GM18526 (cell line): Measurements from ENCODE around the gene C16orf95.

Source experiments
- POLR2A ChIP-seq: IDR thresholded peaks from 3 replicates; pipeline ENCODE4 v1.6.1; 2011; ENCODE audit not compliant: insufficient read length; ENCODE audit errors: extremely low read depth

C16orf95 gene

DNA sequence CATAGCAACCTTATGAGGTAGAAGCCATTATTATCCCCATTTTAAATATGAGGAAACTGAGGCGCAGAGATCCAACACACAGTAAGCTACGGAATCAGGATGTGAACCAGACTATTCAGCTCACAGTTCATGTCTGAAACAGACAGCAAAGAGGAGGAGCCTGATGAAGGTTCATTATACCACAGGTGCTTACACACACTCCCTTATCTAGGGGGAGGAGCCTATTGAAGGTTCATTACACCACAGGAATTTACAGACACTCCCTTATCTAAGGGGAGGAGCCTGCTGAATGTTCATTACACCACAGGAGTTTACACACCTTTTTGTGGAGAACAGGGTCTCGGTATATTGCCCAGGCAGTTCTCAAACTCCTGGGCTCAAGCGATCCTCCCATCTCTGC is 21.9 kb downstream of the C16orf95 start:
- TF ChIP-seq POLR2A: no peak

DNA sequence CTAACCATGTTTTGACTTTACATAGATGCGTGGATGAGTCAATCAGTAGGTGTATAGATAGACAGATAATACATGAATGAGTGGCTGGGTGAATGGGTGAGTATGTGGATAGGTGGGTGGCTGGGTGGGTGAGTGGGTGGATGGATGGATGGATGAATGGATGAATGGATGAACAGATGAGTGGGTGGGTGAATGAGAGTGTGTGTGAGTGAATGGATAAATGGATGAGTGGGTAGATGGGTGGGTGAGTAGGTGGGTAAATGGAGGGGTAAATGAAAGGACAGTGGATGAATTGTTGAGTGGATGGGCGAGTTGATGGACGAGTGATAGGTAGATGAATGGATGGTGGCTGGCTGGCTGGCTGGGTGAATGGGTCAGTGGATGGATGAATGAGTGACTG is 23.2 kb downstream of the C16orf95 start:
- no peak for TF ChIP-seq POLR2A

DNA sequence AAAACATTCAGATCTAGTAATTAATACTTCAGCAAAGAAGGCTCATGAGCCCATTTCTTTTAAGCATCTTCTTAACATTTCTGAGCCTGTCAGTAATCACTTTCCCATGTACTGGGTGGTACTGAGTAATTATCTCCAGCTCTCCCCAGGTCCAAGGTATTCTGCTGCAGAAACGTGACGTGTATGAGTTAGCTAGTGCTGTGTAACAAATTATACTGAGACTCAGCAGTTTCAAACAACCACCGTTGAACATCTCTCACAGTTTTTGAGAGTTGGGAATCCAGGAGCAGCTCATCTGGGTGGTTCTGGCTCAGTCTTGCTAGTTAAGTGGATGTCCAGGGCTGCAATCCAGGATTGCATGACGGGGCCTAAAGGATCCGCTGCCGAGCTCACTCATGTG is 25.2 kb downstream of the C16orf95 start:
- TF ChIP-seq POLR2A: no peak

DNA sequence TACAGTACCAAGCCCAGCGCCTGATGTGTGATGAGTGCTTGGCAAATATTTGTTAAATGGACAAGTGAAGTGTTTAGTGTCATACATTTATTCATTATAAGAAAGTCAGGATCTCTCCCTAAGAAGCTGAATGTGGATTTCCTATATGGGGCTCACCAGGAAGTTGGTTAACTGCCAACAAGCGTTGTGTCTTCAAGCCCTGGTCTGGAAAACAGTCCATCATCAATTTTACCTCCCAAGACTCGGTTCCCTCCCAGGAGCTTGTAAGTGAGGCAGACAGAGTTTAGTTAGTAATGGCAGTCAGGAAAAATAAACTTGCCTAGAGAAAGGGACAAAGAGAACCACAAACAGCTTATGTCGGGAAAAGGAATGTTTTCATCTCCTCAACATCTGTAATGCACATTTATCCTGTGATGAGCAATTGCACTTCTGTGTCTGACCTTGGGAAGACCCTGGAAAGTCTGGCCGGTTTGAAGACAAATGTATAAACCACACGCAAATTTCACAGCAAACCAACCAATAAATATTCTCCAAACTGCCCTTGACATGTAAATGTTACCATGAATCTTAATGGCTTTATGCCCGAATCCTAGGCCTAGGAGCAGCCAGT is 28.3 kb downstream of the C16orf95 start:
- TF ChIP-seq POLR2A: no peak

DNA sequence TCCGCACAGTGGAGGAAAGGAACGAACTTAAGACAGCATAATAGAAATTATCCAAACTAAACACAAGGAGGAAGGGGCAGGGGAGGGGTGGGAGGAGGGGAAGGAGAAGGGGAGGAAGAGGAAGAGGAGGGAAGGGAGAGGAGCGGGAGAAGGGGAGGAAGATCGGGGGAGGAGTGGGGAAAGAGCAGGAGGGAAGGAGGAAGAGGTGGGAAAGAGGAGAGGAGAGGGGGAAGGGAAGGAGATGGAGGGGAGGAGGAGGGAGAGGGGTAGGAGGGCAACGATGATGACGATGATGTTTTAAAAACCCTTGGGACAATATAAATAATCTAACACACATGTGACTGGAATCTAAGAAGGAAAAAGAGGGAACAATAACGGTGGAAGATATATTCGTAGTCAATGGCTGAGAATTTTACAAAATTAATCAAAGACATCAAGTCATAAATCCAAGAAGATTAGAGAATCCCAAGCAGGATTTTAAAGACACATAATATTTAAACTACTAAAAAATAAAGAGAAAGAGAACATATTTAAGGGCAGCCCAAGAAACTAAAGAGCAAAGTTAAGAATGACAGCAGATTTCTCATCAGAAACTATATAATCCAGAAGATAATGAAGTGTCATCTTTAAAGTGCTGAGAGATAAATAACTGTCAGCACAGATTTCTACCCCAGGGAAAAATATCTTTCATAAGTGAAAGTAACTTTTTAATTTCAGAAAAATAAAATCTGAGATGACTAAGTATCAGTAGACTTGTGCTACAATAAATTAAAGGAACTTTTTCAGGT is 30.2 kb downstream of the C16orf95 start:
- TF ChIP-seq POLR2A: no peak

DNA sequence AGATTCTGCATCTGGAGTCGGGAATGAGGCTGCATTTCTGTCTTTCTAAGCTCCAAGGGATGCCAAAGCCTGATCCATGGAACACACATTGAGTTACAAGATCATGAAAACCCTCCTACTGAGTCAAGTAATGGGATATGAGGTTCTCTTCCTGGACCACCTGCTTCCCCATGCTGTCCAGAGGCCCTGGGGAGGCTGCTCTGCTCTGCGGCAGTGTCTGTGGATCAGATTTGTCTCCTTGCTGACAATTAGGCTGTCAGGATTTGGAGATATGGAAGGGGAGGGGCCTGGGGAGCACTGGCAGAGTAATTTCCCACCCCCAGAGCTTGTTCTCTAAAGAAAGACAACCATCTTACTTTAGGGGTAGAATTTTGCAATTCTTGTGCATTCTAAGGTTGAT is 33.0 kb downstream of the C16orf95 start:
- no peak for TF ChIP-seq POLR2A

DNA sequence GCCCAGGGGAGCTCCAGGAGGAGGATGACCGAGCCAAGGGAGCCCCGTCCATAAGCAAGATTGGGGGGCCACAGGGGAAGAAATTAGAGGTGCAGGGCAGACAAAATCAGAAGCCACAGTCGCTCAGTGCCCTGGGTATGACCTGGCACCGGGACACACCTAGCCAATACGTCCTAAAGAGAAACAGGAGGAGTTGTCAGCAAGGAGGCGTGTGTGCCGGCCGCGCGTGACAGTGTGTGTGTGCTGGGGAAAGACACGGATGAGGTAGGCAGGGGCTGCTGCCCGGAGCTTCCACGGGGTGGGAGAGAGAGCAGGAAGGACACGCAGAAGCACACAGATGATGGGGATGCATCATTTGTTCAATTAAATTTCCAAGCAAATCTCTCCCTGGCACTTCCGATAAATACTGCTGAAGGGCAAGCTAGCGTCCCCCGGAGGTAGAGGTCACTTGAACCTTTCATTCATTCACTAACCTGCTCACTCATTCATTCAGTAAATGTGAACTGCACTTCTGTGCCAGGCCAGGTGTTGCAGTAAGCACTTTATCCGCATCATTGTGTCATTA is 38.0 kb downstream of the C16orf95 start:
- no peak for TF ChIP-seq POLR2A

DNA sequence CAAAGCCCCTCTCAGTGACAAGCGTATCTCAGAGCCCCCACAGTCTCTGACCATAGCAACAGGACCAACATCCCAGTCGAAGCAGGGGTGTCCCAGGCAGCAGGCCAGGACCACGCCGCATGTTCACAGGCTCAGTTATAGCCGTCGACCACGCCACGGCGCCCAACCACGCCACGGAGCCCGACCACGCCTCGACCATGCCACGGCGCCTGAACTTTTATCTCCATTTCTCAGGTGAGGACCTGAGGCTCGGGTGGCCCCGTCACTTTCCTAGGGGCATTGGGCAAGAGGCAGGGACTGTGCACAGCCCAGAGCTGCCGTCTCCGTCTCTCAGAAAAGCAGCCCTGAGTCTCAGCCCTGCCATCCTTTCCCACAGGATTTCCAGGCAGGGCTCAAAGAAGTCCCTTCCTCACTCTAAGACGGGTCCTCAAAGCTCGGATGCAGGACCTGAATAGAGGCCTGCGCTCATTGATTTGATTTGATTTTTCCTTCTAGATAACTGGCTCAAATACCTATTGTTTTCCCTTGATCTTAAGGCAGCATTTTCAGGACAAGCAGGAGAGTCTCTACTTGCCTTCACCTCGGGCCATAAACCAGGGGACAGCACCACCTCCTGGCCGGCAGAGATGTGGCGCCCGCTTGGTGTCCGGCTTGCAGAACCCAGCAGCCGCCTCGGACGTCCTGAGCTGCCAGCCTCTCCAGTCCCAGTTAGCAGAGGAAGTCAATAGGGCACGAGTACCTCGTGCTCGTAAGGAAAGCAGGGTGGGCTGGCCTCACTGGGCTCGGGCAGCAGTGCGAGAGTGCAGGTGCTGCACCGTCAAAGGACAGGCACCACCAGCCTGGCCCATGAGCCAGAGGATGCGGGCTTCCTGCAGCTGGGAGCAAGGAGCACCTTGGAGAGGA is 38.8 kb downstream of the C16orf95 start:
- no peak for TF ChIP-seq POLR2A

DNA sequence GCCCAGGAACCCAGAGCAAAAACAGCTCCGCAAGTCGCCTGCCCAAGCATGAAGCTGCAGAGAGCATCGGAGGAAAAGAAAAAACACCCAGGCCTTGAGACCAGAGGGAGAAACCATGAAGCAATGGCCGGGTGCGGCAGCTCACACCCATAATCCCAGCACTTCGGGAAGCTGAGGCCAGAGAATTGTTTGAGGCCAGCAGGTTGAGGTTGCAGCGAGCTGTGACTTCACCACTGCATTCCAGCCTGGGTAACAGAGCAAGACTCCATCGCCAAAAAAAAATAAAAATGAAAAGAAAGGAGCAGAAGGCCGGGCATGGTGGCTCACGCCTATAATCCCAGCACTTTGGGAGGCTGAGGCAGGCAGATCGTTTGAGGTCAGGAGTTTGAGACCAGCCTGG is 40.3 kb downstream of the C16orf95 start:
- TF ChIP-seq POLR2A: no peak

DNA sequence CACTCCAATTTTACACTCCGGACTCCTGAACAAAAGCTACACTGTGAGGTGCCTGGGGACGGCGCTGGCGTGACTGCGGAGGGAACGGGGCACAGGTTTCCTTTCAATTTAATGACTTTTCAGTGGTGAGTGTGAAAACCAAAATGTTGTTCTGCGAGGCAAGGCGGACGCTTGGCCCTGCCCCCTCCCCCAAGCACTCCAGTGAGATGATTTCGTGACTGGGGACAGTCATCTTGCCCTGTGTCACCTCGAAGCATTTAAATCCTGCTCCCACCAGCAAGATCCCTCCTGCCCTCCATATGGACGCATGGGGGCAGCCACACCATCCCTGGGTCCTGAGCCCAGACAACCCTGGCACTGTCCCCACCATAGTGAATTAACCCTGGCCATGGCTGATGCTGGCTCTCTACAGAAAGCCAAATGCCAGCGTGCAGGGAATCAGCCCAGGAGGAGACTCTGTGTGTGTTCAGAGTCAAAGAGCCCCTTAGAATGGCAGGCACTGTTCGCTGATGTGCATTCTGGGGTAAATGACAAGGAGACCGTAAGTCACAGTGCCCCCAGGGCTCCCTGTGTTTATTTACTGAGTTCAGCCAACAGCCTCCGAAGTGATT is 41.0 kb downstream of the C16orf95 start:
- no peak for TF ChIP-seq POLR2A

DNA sequence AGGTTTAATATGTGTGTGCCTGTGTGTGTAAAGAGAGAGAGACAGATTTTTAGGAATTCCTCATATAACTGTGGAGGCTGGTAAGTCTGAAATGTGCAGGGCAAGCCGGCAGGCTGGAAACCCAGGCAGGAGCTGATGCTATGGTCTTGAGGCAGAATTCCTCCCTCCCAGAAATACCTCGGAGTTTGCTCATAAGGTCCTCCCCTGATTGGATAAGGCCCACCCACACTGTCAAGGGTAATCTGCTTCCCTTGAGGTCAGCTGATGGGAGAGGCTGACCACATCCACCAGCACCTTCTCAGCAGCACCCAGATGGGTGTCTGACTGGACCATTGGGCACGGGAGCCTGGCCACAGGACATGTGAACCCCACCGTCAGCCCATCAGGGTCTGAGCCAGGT is 42.4 kb downstream of the C16orf95 start:
- no peak for TF ChIP-seq POLR2A

DNA sequence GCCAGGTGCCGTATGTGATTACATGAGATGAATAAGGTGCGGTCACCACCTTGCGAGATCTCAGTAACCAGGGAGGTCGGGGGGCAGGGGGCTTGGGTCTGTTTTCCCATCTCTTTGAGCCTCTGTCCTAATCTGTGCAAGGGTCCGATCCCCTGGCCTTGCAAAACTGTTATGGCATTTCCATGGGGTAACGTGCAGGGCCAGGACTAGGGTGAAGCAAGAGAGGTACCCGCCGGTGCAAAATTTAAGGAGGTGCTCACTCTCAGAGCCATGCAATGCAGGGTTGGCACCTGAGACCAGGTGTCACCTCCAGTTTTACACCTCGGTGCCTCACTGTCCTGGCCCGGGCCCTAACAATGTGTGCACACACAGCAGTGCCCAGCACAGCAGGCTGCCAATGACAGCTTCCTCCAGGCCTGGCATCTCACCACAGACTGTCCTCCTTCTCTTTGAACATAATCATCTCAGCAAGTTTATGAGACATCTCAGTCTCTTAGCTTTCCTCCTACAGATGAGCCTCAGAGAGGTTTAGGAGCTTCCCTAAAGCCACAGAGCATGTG is 43.6 kb downstream of the C16orf95 start:
- TF ChIP-seq POLR2A: no peak

DNA sequence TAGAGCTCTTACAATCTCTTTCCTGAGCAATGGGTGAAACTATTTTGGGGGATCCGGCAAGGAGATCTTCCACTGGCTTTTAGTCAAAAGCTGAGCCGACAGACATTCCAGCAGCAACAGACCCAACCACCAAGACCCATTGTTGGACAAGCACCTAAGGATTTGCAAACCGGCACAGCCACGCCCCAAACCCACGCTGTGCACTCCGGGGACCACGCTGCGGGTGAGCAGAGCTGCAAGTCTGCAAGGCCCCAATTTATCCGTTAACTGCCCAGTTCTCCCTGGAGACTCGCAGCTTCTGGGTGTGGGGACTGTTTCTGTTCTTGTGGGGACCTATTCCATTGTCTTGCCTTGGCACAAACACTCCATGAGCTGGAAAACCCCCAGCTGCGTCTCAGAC is 45.9 kb downstream of the C16orf95 start:
- no peak for TF ChIP-seq POLR2A

DNA sequence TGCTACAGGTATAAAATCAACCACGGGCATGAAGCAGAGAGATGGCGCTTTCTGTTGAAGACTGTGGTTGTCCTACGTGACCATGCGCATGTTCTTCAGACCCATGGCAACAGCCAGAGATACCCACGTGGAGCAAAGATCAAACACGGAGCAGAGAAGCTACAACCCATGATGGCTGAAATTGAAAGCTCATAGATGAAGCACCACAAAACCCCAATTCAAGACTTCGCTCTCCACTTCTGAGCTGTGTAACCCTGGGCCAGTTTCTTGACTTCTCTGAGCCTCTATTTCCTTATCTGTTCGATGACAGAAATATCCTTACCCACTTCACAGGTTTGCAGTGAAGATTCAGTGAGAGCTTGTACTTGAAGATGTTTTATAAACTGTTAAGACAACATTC is 49.6 kb downstream of the C16orf95 start:
- TF ChIP-seq POLR2A: no peak

DNA sequence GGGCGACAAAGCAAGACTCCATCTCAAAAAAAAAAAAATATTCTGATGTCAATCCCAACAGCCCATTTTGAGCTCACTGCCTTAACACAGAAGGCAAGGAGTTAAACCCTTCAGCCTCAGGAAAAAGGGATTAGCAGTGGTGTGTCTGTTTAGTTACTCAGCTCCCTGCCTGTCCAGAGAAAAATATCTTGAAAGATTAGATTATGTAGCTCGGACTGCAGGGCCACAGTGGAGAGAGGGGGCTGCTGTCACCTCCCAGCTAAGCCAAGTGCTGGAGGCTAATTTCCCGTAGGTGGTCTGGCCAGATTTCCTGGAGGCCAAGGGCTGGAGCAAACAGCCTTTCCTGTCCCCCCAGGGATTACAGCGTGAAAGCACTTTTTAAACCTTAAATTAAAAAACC is 50.3 kb downstream of the C16orf95 start:
- TF ChIP-seq POLR2A: no peak
